WTC11 (cell line): Measurements from ENCODE around the gene TTLL10. TPM values are rescaled to one million over a fixed set of nuclear protein-coding genes. Genes with fewer than 3 reads are reported as not detected.

Experiments used
- ATAC-seq: fragments of 200-7000 bp; cut with Tn5 transposase; 2 replicates; pipeline ENCODE4 v1.10.0; 2021; ENCODE audit warnings: mild to moderate bottlenecking, moderate library complexity
- CTCF ChIA-PET: fragments of 300-600 bp; sonication (Branson Sonifier 250); formaldehyde crosslinking; loops from one replicate; lab custom pipeline; 2021; ENCODE audit warnings: antibody characterized with exemption; lab: Charles Lee
- POLR2A ChIA-PET: fragments of 350-600 bp; sonication (Branson Sonifier 250); formaldehyde crosslinking; loops from one replicate; lab custom pipeline; 2021; ENCODE audit warnings: antibody characterized with exemption; lab: Charles Lee
- DNase-seq: peaks from one replicate; pipeline ENCODE4 v3.0.0; 2021; ENCODE audit warnings: low spot score
- H3K27ac Mint-ChIP-seq: 2 replicates; pipeline ENCODE4 v1.8.0; 2021; ENCODE audit warnings: mixed read lengths
- H3K27me3 Mint-ChIP-seq: 2 replicates; pipeline ENCODE4 v1.8.0; 2021; ENCODE audit warnings: low read depth, mild to moderate bottlenecking, moderate library complexity, mixed read lengths
- H3K36me3 Mint-ChIP-seq: 2 replicates; pipeline ENCODE4 v1.8.0; 2021; ENCODE audit warnings: mixed read lengths
- H3K4me1 Mint-ChIP-seq: 2 replicates; pipeline ENCODE4 v1.8.0; 2022; ENCODE audit warnings: mixed read lengths
- H3K4me3 Mint-ChIP-seq: 2 replicates; pipeline ENCODE4 v1.8.0; 2021; ENCODE audit warnings: mild to moderate bottlenecking, moderate library complexity, mixed read lengths
- H3K9me3 Mint-ChIP-seq: 2 replicates; pipeline ENCODE4 v1.8.0; 2021; ENCODE audit warnings: mixed read lengths
- ATF1 ChIP-seq: sonication (generic); formaldehyde crosslinking; IDR thresholded peaks from 2 replicates; pipeline ENCODE4 v1.8.1; 2023; ENCODE audit warnings: mild to moderate bottlenecking, moderate library complexity, missing genetic modification reagents
- ATF2 ChIP-seq: sonication (generic); formaldehyde crosslinking; IDR thresholded peaks from 2 replicates; pipeline ENCODE4 v1.8.1; 2022; ENCODE audit warnings: low read depth, missing genetic modification reagents, borderline replicate concordance
- ATF3 ChIP-seq: sonication (generic); formaldehyde crosslinking; conservative IDR thresholded peaks from 2 replicates; pipeline ENCODE4 v1.8.1; 2022; ENCODE audit warnings: mild to moderate bottlenecking, missing genetic modification reagents
- CDX4 ChIP-seq: fragments of 250-450 bp; sonication (Bioruptor Pico); IDR thresholded peaks from 2 replicates; pipeline ENCODE4 v1.9.0; 2021; ENCODE audit warnings: moderate library complexity, mild to moderate bottlenecking, inconsistent platforms, borderline replicate concordance
- ESRRA ChIP-seq: sonication (generic); formaldehyde crosslinking; IDR thresholded peaks from 2 replicates; pipeline ENCODE4 v1.8.1; 2022; ENCODE audit warnings: mild to moderate bottlenecking, missing genetic modification reagents, borderline replicate concordance
- FOXJ3 ChIP-seq: sonication (generic); formaldehyde crosslinking; IDR thresholded peaks from 2 replicates; pipeline ENCODE4 v1.9.0; 2021; ENCODE audit warnings: missing genetic modification reagents, mild to moderate bottlenecking, borderline replicate concordance
- HMGA2 ChIP-seq: fragments of 250-450 bp; sonication (Bioruptor Pico); IDR thresholded peaks from 2 replicates; pipeline ENCODE4 v1.4.0; 2021; ENCODE audit warnings: mild to moderate bottlenecking, moderate library complexity
- KAT7 ChIP-seq: sonication (generic); formaldehyde crosslinking; IDR thresholded peaks from 2 replicates; pipeline ENCODE4 v1.8.1; 2023; ENCODE audit warnings: missing genetic modification reagents, mild to moderate bottlenecking, borderline replicate concordance
- NR3C1 ChIP-seq: sonication (generic); formaldehyde crosslinking; conservative IDR thresholded peaks from 2 replicates; pipeline ENCODE4 v1.8.1; 2023; ENCODE audit warnings: low read depth, mild to moderate bottlenecking, missing genetic modification reagents
- OVOL2 ChIP-seq: fragments of 250-450 bp; sonication (Bioruptor Pico); IDR thresholded peaks from 2 replicates; pipeline ENCODE4 v1.9.0; 2021; ENCODE audit warnings: mild to moderate bottlenecking, borderline replicate concordance
- PRRX2 ChIP-seq: fragments of 250-450 bp; sonication (Bioruptor Pico); IDR thresholded peaks from 2 replicates; pipeline ENCODE4 v1.8.0; 2021; ENCODE audit warnings: mild to moderate bottlenecking
- SMAD4 ChIP-seq: sonication (generic); formaldehyde crosslinking; IDR thresholded peaks from 2 replicates; pipeline ENCODE4 v1.8.0; 2022; ENCODE audit warnings: mild to moderate bottlenecking, missing genetic modification reagents
- ZBTB21 ChIP-seq: sonication (generic); formaldehyde crosslinking; IDR thresholded peaks from 2 replicates; pipeline ENCODE4 v1.8.1; 2023; ENCODE audit warnings: mild to moderate bottlenecking, missing genetic modification reagents, borderline replicate concordance
- ZNF121 ChIP-seq: sonication (generic); formaldehyde crosslinking; IDR thresholded peaks from 2 replicates; pipeline ENCODE4 v1.8.0; 2023; ENCODE audit warnings: missing genetic modification reagents
- ZNF219 ChIP-seq: sonication (generic); formaldehyde crosslinking; IDR thresholded peaks from 2 replicates; pipeline ENCODE4 v1.8.0; 2023; ENCODE audit warnings: missing genetic modification reagents, mild to moderate bottlenecking, borderline replicate concordance
- ZNF232 ChIP-seq: sonication (generic); formaldehyde crosslinking; IDR thresholded peaks from 2 replicates; pipeline ENCODE4 v1.8.0; 2022; ENCODE audit warnings: mild to moderate bottlenecking, missing genetic modification reagents
- ZNF263 ChIP-seq: sonication (generic); formaldehyde crosslinking; IDR thresholded peaks from 2 replicates; pipeline ENCODE4 v1.8.1; 2022; ENCODE audit warnings: low read depth, mild to moderate bottlenecking, moderate library complexity, missing genetic modification reagents
- ZNF671 ChIP-seq: fragments of 250-450 bp; sonication (Bioruptor Pico); IDR thresholded peaks from 2 replicates; pipeline ENCODE4 v1.8.0; 2021; ENCODE audit warnings: mild to moderate bottlenecking
- total RNA-seq: library from RNA; stranded (reverse); gene quantifications from 3 replicates; pipeline ENCODE4 v1.2.3, GENCODE V29; 2021
- TF ChIP-seq, protein P1 (sequence below): sonication (generic); formaldehyde crosslinking; IDR thresholded peaks from 2 replicates; pipeline ENCODE4 v1.8.1; 2023; ENCODE audit warnings: mild to moderate bottlenecking, missing genetic modification reagents, borderline replicate concordance
- TF ChIP-seq, protein P2 (sequence below): sonication (generic); formaldehyde crosslinking; IDR thresholded peaks from 2 replicates; pipeline ENCODE4 v1.8.0; 2022; ENCODE audit warnings: mild to moderate bottlenecking, missing genetic modification reagents
- TF ChIP-seq, protein P3 (sequence below): fragments of 250-450 bp; sonication (Bioruptor Pico); IDR thresholded peaks from 2 replicates; pipeline ENCODE4 v1.8.0; 2021; ENCODE audit warnings: mild to moderate bottlenecking

TTLL10 gene
- total RNA-seq, 1 experiment from 2014 or later, result 1.1 TPM

- TF ChIP-seq ATF2 (CRISPR knock-in tag) (no peak), CDX4 (CRISPR knock-in tag) (no peak), ATF1 (CRISPR knock-in tag) (no peak), ZNF263 (CRISPR knock-in tag) (no peak)
- TF ChIP-seq, all 79 proteins: peak for 0
Measured at GRCh38 chr1:1211541-1212441, 38.1 kb downstream of the TTLL10 start (continued).

DNA sequence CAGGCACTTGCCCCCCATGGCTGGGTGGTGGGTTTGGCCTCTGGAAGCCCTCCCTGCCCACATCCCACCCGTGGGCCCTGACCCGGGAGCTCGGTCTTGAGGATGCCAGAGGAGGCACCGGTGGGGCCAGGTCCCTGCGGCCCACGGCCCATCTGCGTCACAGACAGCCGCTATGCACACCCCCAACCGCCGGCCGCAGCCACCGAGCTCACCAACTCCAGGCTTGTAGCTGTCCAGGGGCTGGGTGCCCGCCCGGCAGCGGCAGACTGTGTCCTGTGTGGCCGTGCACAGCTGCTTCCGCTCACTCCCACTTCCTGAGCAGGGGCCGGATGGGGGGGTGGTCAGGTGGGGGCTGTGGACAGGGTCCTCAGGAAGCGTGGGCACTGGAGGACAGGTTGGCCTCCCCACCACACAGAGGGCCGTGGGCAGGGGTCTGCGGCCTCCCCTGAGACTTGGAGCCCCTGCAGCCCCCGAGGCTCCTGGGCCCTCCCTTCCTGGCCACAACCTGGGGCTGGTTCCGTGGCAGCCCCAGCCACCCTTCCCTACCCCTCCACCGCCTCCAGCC lies 39.2 kb downstream of the TTLL10 start:
- ChIA-PET CTCF (no interaction called here), POLR2A (no interaction called here)
- no peak for TF ChIP-seq OVOL2
- no peak for TF ChIP-seq ZNF232 (CRISPR knock-in tag)
- TF ChIP-seq, protein P1, sequence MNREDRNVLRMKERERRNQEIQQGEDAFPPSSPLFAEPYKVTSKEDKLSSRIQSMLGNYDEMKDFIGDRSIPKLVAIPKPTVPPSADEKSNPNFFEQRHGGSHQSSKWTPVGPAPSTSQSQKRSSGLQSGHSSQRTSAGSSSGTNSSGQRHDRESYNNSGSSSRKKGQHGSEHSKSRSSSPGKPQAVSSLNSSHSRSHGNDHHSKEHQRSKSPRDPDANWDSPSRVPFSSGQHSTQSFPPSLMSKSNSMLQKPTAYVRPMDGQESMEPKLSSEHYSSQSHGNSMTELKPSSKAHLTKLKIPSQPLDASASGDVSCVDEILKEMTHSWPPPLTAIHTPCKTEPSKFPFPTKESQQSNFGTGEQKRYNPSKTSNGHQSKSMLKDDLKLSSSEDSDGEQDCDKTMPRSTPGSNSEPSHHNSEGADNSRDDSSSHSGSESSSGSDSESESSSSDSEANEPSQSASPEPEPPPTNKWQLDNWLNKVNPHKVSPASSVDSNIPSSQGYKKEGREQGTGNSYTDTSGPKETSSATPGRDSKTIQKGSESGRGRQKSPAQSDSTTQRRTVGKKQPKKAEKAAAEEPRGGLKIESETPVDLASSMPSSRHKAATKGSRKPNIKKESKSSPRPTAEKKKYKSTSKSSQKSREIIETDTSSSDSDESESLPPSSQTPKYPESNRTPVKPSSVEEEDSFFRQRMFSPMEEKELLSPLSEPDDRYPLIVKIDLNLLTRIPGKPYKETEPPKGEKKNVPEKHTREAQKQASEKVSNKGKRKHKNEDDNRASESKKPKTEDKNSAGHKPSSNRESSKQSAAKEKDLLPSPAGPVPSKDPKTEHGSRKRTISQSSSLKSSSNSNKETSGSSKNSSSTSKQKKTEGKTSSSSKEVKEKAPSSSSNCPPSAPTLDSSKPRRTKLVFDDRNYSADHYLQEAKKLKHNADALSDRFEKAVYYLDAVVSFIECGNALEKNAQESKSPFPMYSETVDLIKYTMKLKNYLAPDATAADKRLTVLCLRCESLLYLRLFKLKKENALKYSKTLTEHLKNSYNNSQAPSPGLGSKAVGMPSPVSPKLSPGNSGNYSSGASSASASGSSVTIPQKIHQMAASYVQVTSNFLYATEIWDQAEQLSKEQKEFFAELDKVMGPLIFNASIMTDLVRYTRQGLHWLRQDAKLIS (CRISPR knock-in tag), result no peak
- TF ChIP-seq ESRRA (CRISPR knock-in tag), result no peak
- no peak for TF ChIP-seq ZNF121 (CRISPR knock-in tag)
- TF ChIP-seq, protein P2, sequence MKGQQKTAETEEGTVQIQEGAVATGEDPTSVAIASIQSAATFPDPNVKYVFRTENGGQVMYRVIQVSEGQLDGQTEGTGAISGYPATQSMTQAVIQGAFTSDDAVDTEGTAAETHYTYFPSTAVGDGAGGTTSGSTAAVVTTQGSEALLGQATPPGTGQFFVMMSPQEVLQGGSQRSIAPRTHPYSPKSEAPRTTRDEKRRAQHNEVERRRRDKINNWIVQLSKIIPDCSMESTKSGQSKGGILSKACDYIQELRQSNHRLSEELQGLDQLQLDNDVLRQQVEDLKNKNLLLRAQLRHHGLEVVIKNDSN (CRISPR knock-in tag), result no peak
- no peak for TF ChIP-seq ATF3
- TF ChIP-seq NR3C1 (CRISPR knock-in tag), result no peak
- TF ChIP-seq FOXJ3 (CRISPR knock-in tag), result no peak
- TF ChIP-seq HMGA2 (CRISPR knock-in tag), result no peak
- no peak for TF ChIP-seq KAT7 (CRISPR knock-in tag)
- TF ChIP-seq, protein P3, sequence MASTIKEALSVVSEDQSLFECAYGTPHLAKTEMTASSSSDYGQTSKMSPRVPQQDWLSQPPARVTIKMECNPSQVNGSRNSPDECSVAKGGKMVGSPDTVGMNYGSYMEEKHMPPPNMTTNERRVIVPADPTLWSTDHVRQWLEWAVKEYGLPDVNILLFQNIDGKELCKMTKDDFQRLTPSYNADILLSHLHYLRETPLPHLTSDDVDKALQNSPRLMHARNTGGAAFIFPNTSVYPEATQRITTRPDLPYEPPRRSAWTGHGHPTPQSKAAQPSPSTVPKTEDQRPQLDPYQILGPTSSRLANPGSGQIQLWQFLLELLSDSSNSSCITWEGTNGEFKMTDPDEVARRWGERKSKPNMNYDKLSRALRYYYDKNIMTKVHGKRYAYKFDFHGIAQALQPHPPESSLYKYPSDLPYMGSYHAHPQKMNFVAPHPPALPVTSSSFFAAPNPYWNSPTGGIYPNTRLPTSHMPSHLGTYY (CRISPR knock-in tag), result no peak
- no peak for TF ChIP-seq ZBTB21 (CRISPR knock-in tag)
- TF ChIP-seq PRRX2, result no peak
- no peak for TF ChIP-seq ZNF671 (CRISPR knock-in tag)
- no peak for TF ChIP-seq ZNF219 (CRISPR knock-in tag)
- no peak for TF ChIP-seq SMAD4
- no peaks in the 10 kb centered on the region for H3K4me1 Mint-ChIP-seq
- no peaks in the 10 kb centered on the region for H3K27me3 Mint-ChIP-seq
- no peaks in the 10 kb centered on the region for H3K9me3 Mint-ChIP-seq
- no peak for ATAC-seq
- H3K27ac Mint-ChIP-seq, result no peak overlapping the region
- no peak overlapping the region for H3K4me3 Mint-ChIP-seq
- no peaks in the 10 kb centered on the region for H3K36me3 Mint-ChIP-seq
- DNase-seq, result no peak
